Fibroblast of lung (primary cell): Measurements from ENCODE around the gene ARFGAP1. TPM values are rescaled to one million over a fixed set of nuclear protein-coding genes. Genes with fewer than 3 reads are reported as not detected.

Source experiments
- DNase-seq, 2 donors: peaks; one replicate each; pipeline versions ENCODE4 v3.0.0 to v3.0.0-alpha.2; 2010; ENCODE audit warnings: low read depth in 2 of 2
- H2AFZ ChIP-seq: 2 replicates; pipeline ENCODE4 v1.5.1; 2012; ENCODE audit warnings: low read length, control low read depth, inconsistent platforms
- H3K27ac ChIP-seq: 2 replicates; pipeline ENCODE4 v1.5.1; 2011; ENCODE audit warnings: low read length, control low read depth; ENCODE audit not compliant: insufficient read depth
- H3K27me3 ChIP-seq: 2 replicates; pipeline ENCODE4 v1.5.1; 2011; ENCODE audit warnings: mild to moderate bottlenecking, low read length; ENCODE audit not compliant: control insufficient read depth, insufficient read depth
- H3K36me3 ChIP-seq: 2 replicates; pipeline ENCODE4 v1.5.1; 2011; ENCODE audit warnings: low read length; ENCODE audit not compliant: control insufficient read depth, insufficient read depth
- H3K4me1 ChIP-seq: 2 replicates; pipeline ENCODE4 v1.5.1; 2011; ENCODE audit warnings: low read length; ENCODE audit not compliant: control insufficient read depth, insufficient read depth; ENCODE audit errors: extremely low read depth
- H3K4me2 ChIP-seq: 2 replicates; pipeline ENCODE4 v1.5.1; 2011; ENCODE audit warnings: low read length, control low read depth; ENCODE audit not compliant: insufficient read depth; ENCODE audit errors: extremely low read depth
- H3K4me3 ChIP-seq, 4 experiments: fragments of 200-600 bp in 1 of 4; sonication (generic) in 1 of 4; replicated peaks in 1 of 4; 2 replicates each; pipeline ENCODE4 v1.5.1; 2011 to 2016; ENCODE audit warnings: low read length in 4 of 4, low read depth in 3 of 4, mild to moderate bottlenecking in 3 of 4, control low read depth in 2 of 4, inconsistent platforms in 1 of 4, mixed read lengths in 1 of 4; ENCODE audit not compliant: insufficient read depth in 1 of 4; ENCODE audit errors: control extremely low read depth in 1 of 4
- H3K79me2 ChIP-seq: 2 replicates; pipeline ENCODE4 v1.5.1; 2012; ENCODE audit warnings: mild to moderate bottlenecking, low read length, inconsistent platforms; ENCODE audit not compliant: control insufficient read depth, insufficient read depth
- H3K9ac ChIP-seq: 2 replicates; pipeline ENCODE4 v1.5.1; 2011; ENCODE audit warnings: mild to moderate bottlenecking, low read length, control low read depth; ENCODE audit not compliant: insufficient read depth
- H3K9me3 ChIP-seq: 2 replicates; pipeline ENCODE4 v1.5.1; 2012; ENCODE audit warnings: low read depth, low read length; ENCODE audit not compliant: control insufficient read depth, insufficient read depth
- H4K20me1 ChIP-seq: 2 replicates; pipeline ENCODE4 v1.5.1; 2011; ENCODE audit warnings: low read length; ENCODE audit not compliant: control insufficient read depth, insufficient read depth; ENCODE audit errors: extremely low read depth
- EZH2 ChIP-seq: IDR thresholded peaks from 2 replicates; pipeline ENCODE4 v1.5.1; 2012; ENCODE audit warnings: low read length, control low read depth, mild to moderate bottlenecking; ENCODE audit errors: missing control alignments
- polyA plus RNA-seq, 2 donors: library from polyadenylated mRNA; depleted of rRNA in 1 of 2; stranded (reverse) in 1 of 2; unstranded in 1 of 2; fragments of >200 nt; gene quantifications; 2 replicates each; pipeline ENCODE4 v1.2.1, GENCODE V29; 2011 to 2012; ENCODE audit warnings: missing spikeins in 1 of 2
- total RNA-seq: library from RNA; depleted of rRNA; stranded (reverse); fragments of >200 nt; gene quantifications from 2 replicates; pipeline ENCODE4 v1.2.1, GENCODE V29; 2014
- TF ChIP-seq, protein P1 (sequence below), 2 donors: IDR thresholded peaks in 1 of 2; conservative IDR thresholded peaks in 1 of 2; 1 replicate in 1 of 2; 2 replicates in 1 of 2; pipeline ENCODE4 v1.5.1; 2011 to 2012; ENCODE audit warnings: low read length in 2 of 2, control low read depth in 1 of 2, inconsistent platforms in 1 of 2, low read depth in 1 of 2, mild to moderate bottlenecking in 1 of 2

ARFGAP1 gene
- total and polyA plus RNA-seq, 2 donors (not counting 1 experiment from before 2014, with no cell fraction given): 37.6 to 42.9 TPM

DNA sequence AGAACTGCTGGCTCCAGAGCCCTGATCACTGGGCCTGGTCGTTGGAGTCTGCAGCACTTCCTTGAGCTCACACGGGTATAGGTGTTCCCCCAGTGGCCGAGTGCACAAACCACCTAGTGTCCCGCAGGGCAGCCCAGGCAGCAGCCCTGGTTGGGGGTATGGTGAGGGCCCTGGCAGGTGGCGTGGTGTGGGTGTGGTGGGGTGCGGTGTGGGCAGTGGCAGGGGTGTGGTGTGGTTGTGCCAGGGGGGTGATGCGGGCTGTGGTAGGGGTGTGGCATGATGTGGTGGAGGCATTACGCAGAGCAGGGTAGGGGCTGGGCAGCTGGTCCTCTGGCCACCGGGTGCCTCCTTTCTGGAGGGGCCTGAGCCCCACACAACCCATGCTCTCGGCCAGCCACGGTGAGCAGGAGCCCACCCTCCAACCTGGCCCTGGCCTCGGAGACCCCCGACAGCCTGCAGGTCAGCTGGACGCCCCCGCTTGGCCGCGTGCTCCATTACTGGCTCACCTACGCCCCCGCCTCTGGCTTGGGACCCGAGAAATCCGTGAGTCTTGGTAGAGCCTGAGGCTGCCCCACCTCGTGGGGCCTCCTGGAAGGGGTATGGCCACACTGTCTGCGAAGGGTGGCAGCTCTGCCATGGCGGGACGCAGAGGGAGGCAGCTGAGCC lies 40.9 kb downstream of the ARFGAP1 start:
- Histone ChIP-seq H3K36me3 (no peaks in the 10 kb centered on the region), H3K9ac (no peak overlapping the region), H3K79me2 (no peaks in the 10 kb centered on the region), H3K4me3 (no peak overlapping the region), H3K27me3 (no peaks in the 10 kb centered on the region), H4K20me1 (no peaks in the 10 kb centered on the region), H3K4me2 (no peak overlapping the region), H3K4me1 (no peaks in the 10 kb centered on the region), H3K27ac (no peak overlapping the region), H2AFZ (no peak overlapping the region), H3K9me3 (no peaks in the 10 kb centered on the region)
- TF ChIP-seq, protein P1, sequence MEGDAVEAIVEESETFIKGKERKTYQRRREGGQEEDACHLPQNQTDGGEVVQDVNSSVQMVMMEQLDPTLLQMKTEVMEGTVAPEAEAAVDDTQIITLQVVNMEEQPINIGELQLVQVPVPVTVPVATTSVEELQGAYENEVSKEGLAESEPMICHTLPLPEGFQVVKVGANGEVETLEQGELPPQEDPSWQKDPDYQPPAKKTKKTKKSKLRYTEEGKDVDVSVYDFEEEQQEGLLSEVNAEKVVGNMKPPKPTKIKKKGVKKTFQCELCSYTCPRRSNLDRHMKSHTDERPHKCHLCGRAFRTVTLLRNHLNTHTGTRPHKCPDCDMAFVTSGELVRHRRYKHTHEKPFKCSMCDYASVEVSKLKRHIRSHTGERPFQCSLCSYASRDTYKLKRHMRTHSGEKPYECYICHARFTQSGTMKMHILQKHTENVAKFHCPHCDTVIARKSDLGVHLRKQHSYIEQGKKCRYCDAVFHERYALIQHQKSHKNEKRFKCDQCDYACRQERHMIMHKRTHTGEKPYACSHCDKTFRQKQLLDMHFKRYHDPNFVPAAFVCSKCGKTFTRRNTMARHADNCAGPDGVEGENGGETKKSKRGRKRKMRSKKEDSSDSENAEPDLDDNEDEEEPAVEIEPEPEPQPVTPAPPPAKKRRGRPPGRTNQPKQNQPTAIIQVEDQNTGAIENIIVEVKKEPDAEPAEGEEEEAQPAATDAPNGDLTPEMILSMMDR (conservative IDR thresholded peaks at IDR 0.05 in 1 of 2, IDR thresholded peaks at IDR 0.05 in 1 of 2; ENCODE audit: low read depth in 1 of 2, low read length in 2 of 2): no peak
- no peak for TF ChIP-seq EZH2
- no peak for DNase-seq

DNA sequence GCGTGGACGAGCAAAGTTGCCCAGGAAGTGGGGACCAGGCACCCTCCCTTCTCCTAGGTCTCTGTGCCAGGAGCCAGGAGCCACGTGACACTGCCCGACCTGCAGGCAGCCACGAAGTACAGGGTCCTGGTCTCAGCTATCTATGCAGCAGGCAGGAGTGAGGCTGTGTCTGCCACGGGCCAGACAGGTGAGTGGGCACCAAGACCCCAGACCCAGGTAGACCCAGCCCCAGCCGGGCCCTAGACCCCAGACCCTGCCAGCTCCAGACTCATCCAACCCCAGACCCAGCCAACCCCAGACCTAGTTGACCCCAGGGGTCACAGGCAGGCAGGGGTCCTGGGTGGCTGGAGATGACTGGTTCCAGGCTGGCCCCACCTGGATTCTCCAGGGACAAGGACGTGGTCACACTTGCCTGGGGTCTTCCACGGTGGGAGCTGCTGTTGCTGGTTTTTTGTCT lies 41.4 kb downstream of the ARFGAP1 start:
- H3K79me2 ChIP-seq: no peaks in the 10 kb centered on the region
- no peak overlapping the region for H2AFZ ChIP-seq
- no peaks in the 10 kb centered on the region for H3K27me3 ChIP-seq
- H3K4me2 ChIP-seq: no peak overlapping the region
- TF ChIP-seq, protein P1 (conservative IDR thresholded peaks at IDR 0.05 in 1 of 2, IDR thresholded peaks at IDR 0.05 in 1 of 2; ENCODE audit: low read depth in 1 of 2, low read length in 2 of 2): no peak
- TF ChIP-seq EZH2: no peak
- H3K27ac ChIP-seq: no peak overlapping the region
- no peaks in the 10 kb centered on the region for H3K4me1 ChIP-seq
- no peaks in the 10 kb centered on the region for H4K20me1 ChIP-seq
- H3K4me3 ChIP-seq: no peak overlapping the region
- no peak for DNase-seq
- no peaks in the 10 kb centered on the region for H3K9me3 ChIP-seq
- no peaks in the 10 kb centered on the region for H3K36me3 ChIP-seq
- no peak overlapping the region for H3K9ac ChIP-seq

DNA sequence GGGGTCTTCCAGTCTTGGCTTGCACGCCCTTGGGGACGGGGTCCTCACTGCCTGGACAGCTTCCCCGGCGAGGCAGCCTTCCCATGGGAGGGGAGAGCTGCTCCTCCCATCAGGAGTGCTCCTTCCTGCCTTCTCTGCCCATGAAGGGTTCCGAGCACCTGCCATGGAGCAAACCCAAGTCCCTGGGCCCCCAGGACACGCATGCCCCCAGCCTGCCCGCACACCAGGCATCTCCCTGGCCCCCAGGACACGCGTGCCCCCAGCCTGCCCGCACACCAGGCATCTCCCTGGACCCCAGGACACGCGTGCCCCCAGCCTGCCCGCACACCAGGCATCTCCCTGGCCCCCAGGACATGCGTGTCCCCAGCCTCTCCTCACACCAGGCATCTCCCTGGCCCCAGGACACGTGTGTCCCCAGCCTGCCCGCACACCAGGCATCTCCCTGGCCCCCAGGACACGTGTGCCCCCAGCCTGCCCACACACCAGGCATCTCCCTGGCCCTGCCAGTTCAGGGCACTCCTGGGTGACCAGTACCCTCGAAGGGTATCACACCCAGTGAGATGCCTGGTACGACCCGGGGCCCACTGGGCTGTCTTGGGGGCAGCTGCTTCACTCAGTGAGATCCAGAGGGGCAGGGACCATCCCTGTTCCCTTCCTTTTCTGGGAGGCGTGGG lies 42.1 kb downstream of the ARFGAP1 start:
- H3K4me1 ChIP-seq: no peaks in the 10 kb centered on the region
- H3K27ac ChIP-seq: no peak overlapping the region
- H3K9me3 ChIP-seq: no peaks in the 10 kb centered on the region
- no peak overlapping the region for H3K4me2 ChIP-seq
- H3K79me2 ChIP-seq: no peaks in the 10 kb centered on the region
- H3K9ac ChIP-seq: no peak overlapping the region
- H3K4me3 ChIP-seq: no peak overlapping the region
- no peaks in the 10 kb centered on the region for H3K27me3 ChIP-seq
- no peak overlapping the region for H2AFZ ChIP-seq
- H3K36me3 ChIP-seq: no peaks in the 10 kb centered on the region
- no peaks in the 10 kb centered on the region for H4K20me1 ChIP-seq
- TF ChIP-seq EZH2: no peak
- TF ChIP-seq, protein P1 (conservative IDR thresholded peaks at IDR 0.05 in 1 of 2, IDR thresholded peaks at IDR 0.05 in 1 of 2; ENCODE audit: low read depth in 1 of 2, low read length in 2 of 2): no peak
- no peak for DNase-seq
